ENCODE data around the gene SETD6. TPM values are rescaled to one million over a fixed set of nuclear protein-coding genes. Genes with fewer than 3 reads are reported as not detected.

Gene SETD6
- total and polyA plus RNA-seq, 2 donors from 2014 or later: 13.7 to 25.0 TPM

- H3K4me1 ChIP-seq (ENCODE audit: control insufficient read depth in 2 of 3, insufficient read depth in 2 of 3, low read depth in 1 of 3, low read length in 3 of 3): no peaks in the 10 kb centered on the region
- H3K4me3 ChIP-seq (ENCODE audit: low read length in 3 of 3): no peak overlapping the region
- intact Hi-C loops (cut with DNase I): no loop called here
- TF ChIP-seq CTCF (IDR thresholded peaks at IDR 0.05; ENCODE audit: borderline replicate concordance, extremely low read depth, insufficient read depth): no peak
- no peaks in the 10 kb centered on the region for H3K36me3 ChIP-seq (ENCODE audit: control insufficient read depth in 2 of 3, insufficient read depth in 3 of 3, low read length in 3 of 3)
- DNase-seq (no peak), FAIRE-seq (no peak)
- H3K27ac ChIP-seq (ENCODE audit: low read depth in 2 of 2, low read length in 2 of 2): no peak overlapping the region
- H3K9me3 ChIP-seq (ENCODE audit: control insufficient read depth in 2 of 3, insufficient read depth in 1 of 3, low read length in 3 of 3): no peaks in the 10 kb centered on the region
- no peak overlapping the region for H3K9ac ChIP-seq (ENCODE audit: low read length in 3 of 3)
- no peaks in the 10 kb centered on the region for H3K27me3 ChIP-seq (ENCODE audit: control insufficient read depth, insufficient read depth, low read length)
Measured at GRCh38 chr16:58472827-58473226, 42.5 kb upstream of the SETD6 start.

DNA sequence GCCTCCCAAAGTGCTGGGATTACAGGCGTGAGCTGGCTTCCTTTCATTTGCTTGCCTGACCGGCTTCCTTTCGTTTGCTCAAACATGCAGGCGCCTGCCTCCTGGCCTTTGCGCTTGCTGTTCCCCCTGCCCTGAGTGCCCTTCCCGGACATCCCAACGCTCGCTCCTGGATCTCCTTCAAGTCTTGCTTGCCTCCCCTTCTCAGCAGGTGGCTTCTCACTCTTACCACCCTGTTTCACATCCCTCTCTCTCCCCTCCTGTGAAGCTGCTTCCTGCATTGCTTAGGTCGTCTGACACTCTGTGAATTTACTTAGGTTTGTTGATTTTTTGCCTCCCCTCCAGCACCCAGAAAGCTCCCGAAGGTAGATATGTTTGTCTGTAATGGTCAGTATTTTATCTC, 41.0 kb upstream of the SETD6 start:
- H3K4me3 ChIP-seq (ENCODE audit: low read length in 3 of 3): no peak overlapping the region
- no peaks in the 10 kb centered on the region for H3K27me3 ChIP-seq (ENCODE audit: control insufficient read depth, insufficient read depth, low read length)
- H3K27ac ChIP-seq (ENCODE audit: low read depth in 2 of 2, low read length in 2 of 2): no peak overlapping the region
- no peaks in the 10 kb centered on the region for H3K9me3 ChIP-seq (ENCODE audit: control insufficient read depth in 2 of 3, insufficient read depth in 1 of 3, low read length in 3 of 3)
- no peaks in the 10 kb centered on the region for H3K4me1 ChIP-seq (ENCODE audit: control insufficient read depth in 2 of 3, insufficient read depth in 2 of 3, low read depth in 1 of 3, low read length in 3 of 3)
- intact Hi-C loops (cut with DNase I): no loop called here
- no peak for TF ChIP-seq CTCF (IDR thresholded peaks at IDR 0.05; ENCODE audit: borderline replicate concordance, extremely low read depth, insufficient read depth)
- FAIRE-seq: no peak
- peak in 1 of 5 donors; percentile 32 for DNase-seq
- H3K9ac ChIP-seq (ENCODE audit: low read length in 3 of 3): no peak overlapping the region
- H3K36me3 ChIP-seq (ENCODE audit: control insufficient read depth in 2 of 3, insufficient read depth in 3 of 3, low read length in 3 of 3): no peaks in the 10 kb centered on the region

DNA sequence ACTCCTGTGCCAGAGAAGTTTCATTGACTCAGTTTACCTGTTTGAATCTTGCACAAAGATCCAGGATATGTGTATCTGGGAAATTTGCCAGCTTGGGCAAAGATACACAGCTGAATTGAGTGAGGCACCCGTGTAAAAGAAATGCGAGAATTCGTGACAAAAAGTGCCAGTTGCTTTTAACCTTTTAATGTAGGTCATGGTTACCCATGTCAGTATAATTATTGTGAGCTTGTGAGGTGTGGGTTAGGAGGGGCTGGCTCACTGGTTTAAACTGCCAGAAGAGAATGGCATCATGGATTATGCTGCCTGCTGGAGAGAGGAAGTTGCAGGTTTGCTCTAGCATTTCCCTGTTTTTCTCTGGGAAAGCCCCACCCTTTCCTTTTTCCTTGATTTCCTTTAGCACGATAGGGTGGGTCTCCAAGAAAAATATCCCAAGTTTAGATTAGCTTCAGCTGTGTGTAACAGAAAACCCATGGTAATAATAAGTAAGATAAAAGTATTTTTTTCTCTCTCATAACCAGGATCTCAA, 40.2 kb upstream of the SETD6 start:
- H3K27me3 ChIP-seq (ENCODE audit: control insufficient read depth, insufficient read depth, low read length): no peaks in the 10 kb centered on the region
- no peak overlapping the region for H3K9ac ChIP-seq (ENCODE audit: low read length in 3 of 3)
- H3K4me1 ChIP-seq (ENCODE audit: control insufficient read depth in 2 of 3, insufficient read depth in 2 of 3, low read depth in 1 of 3, low read length in 3 of 3): no peaks in the 10 kb centered on the region
- no peak overlapping the region for H3K27ac ChIP-seq (ENCODE audit: low read depth in 2 of 2, low read length in 2 of 2)
- no peak for DNase-seq
- H3K4me3 ChIP-seq (ENCODE audit: low read length in 3 of 3): no peak overlapping the region
- TF ChIP-seq CTCF (IDR thresholded peaks at IDR 0.05; ENCODE audit: borderline replicate concordance, extremely low read depth, insufficient read depth): no peak
- intact Hi-C loops (cut with DNase I): no loop called here
- no peaks in the 10 kb centered on the region for H3K36me3 ChIP-seq (ENCODE audit: control insufficient read depth in 2 of 3, insufficient read depth in 3 of 3, low read length in 3 of 3)
- no peak for FAIRE-seq
- H3K9me3 ChIP-seq (ENCODE audit: control insufficient read depth in 2 of 3, insufficient read depth in 1 of 3, low read length in 3 of 3): no peaks in the 10 kb centered on the region

GRCh38 chr16:58476791-58477190, 38.5 kb upstream of the SETD6 start:
- no peaks in the 10 kb centered on the region for H3K27me3 ChIP-seq (ENCODE audit: control insufficient read depth, insufficient read depth, low read length)
- H3K27ac ChIP-seq (ENCODE audit: low read depth in 2 of 2, low read length in 2 of 2): no peak overlapping the region
- H3K4me1 ChIP-seq (ENCODE audit: control insufficient read depth in 2 of 3, insufficient read depth in 2 of 3, low read depth in 1 of 3, low read length in 3 of 3): no peaks in the 10 kb centered on the region
- FAIRE-seq (no peak), DNase-seq (no peak)
- no peak for TF ChIP-seq CTCF (IDR thresholded peaks at IDR 0.05; ENCODE audit: borderline replicate concordance, extremely low read depth, insufficient read depth)
- H3K4me3 ChIP-seq (ENCODE audit: low read length in 3 of 3): no peak overlapping the region
- intact Hi-C loops (cut with DNase I): no loop called here
- no peaks in the 10 kb centered on the region for H3K36me3 ChIP-seq (ENCODE audit: control insufficient read depth in 2 of 3, insufficient read depth in 3 of 3, low read length in 3 of 3)
- no peak overlapping the region for H3K9ac ChIP-seq (ENCODE audit: low read length in 3 of 3)
- no peaks in the 10 kb centered on the region for H3K9me3 ChIP-seq (ENCODE audit: control insufficient read depth in 2 of 3, insufficient read depth in 1 of 3, low read length in 3 of 3)
